Left lung (tissue), 10 donors: ENCODE measurements around the gene PACS2. TPM values are rescaled to one million over a fixed set of nuclear protein-coding genes. Genes with fewer than 3 reads are reported as not detected.
A peak's percentile ranks its signal among the peaks of the same experiment; 100 is the strongest.

Experiments
- ATAC-seq: fragments of 200-7000 bp; cut with Tn5 transposase; one replicate; pipeline ENCODE4 v1.9.1; 2020; ENCODE audit warnings: moderate library complexity
- DNase-seq, 4 donors: peaks; one replicate each; pipeline ENCODE4 v3.0.0-alpha.2; 2013 to 2020
- H3K27ac ChIP-seq, 2 donors: fragments of 200-600 bp; sonication (generic) in 1 of 2; one replicate each; pipeline versions ENCODE4 v1.5.0 to v1.8.0; 2020 to 2021
- H3K27me3 ChIP-seq, 2 donors: fragments of 200-600 bp; sonication (generic) in 1 of 2; one replicate each; pipeline versions ENCODE4 v1.5.0 to v1.8.0; 2020 to 2021
- H3K36me3 ChIP-seq, 2 donors: fragments of 200-600 bp; sonication (generic) in 1 of 2; one replicate each; pipeline versions ENCODE4 v1.5.0 to v1.8.0; 2020 to 2021
- H3K4me1 ChIP-seq, 2 donors: fragments of 200-600 bp; one replicate each; pipeline ENCODE4 v1.8.0; 2021
- H3K4me3 ChIP-seq, 2 donors: fragments of 200-600 bp; sonication (generic) in 1 of 2; one replicate each; pipeline versions ENCODE4 v1.5.0 to v1.8.0; 2020 to 2021; ENCODE audit warnings: mild to moderate bottlenecking in 1 of 2
- H3K9me3 ChIP-seq, 2 donors: fragments of 200-600 bp; sonication (generic) in 1 of 2; one replicate each; pipeline versions ENCODE4 v1.5.0 to v1.8.0; 2020 to 2021
- CTCF ChIP-seq, 2 donors: fragments of 200-600 bp; sonication (generic) in 1 of 2; IDR thresholded peaks; one replicate each; pipeline versions ENCODE4 v1.5.0 to v1.8.0; 2021; ENCODE audit warnings: antibody characterized with exemption in 2 of 2
- intact Hi-C, 2 donors: fragments of 100-400 bp; cut with DNase I; formaldehyde crosslinking; loops; one replicate each; pipeline versions ENCODE4 v1.11.2 to v1.14.2; 2022
- polyA plus RNA-seq, 6 donors: library from polyadenylated mRNA; unstranded; fragments of 120-200 nt; gene quantifications; one replicate each; pipeline ENCODE4 v1.2.1, GENCODE V29; 2013; ENCODE audit not compliant: insufficient read length in 6 of 6
- total RNA-seq, 2 donors: library from RNA; stranded (reverse); fragmentation: NEBNext Ultra II Directional; extraction: Animal tissue kit (Norgen Biotek cat#: 25700); gene quantifications; one replicate each; pipeline ENCODE4 v1.2.1, GENCODE V29; 2021
- donor health status: DM: no; HTN: yes; CAD: no.
- donor health status: DM: no; HTN: no; CAD: no.

Gene PACS2
- total and polyA plus RNA-seq, 8 donors, result 64.6 to 99.3 (median 75.4) TPM

GRCh38 chr14:105337966-105338741 lies 23.6 kb downstream of the PACS2 start:
- DNase-seq, result peak in 1 of 4 donors; percentile 72
- TF ChIP-seq CTCF (IDR thresholded peaks at IDR 0.05), result no peak
- Histone ChIP-seq H3K9me3 (no peaks in the 10 kb centered on the region), H3K36me3 (no peaks in the 10 kb centered on the region), H3K4me3 (no peak overlapping the region), H3K27ac (no peak overlapping the region), H3K27me3 (no peaks in the 10 kb centered on the region), H3K4me1 (peaks cover 7 to 17% of the 10 kb centered on the region in 2 donors)
- ATAC-seq, result peak; percentile 60
- intact Hi-C loops, result no loop called here

GRCh38 chr14:105340821-105341733 lies 26.5 kb downstream of the PACS2 start:
- H3K36me3 ChIP-seq, result no peaks in the 10 kb centered on the region
- H3K4me1 ChIP-seq, result peaks cover 7 to 17% of the 10 kb centered on the region in 2 donors
- no peak for TF ChIP-seq CTCF (IDR thresholded peaks at IDR 0.05)
- intact Hi-C loops, result no loop called here
- DNase-seq (peak in 1 of 4 donors; percentile 67), ATAC-seq (no peak)
- H3K27me3 ChIP-seq, result no peaks in the 10 kb centered on the region
- H3K27ac ChIP-seq, result no peak overlapping the region
- H3K9me3 ChIP-seq, result no peaks in the 10 kb centered on the region
- no peak overlapping the region for H3K4me3 ChIP-seq

- no peak overlapping the region for H3K4me3 ChIP-seq
- no peak overlapping the region for H3K27ac ChIP-seq
- no peaks in the 10 kb centered on the region for H3K9me3 ChIP-seq
- peaks cover 0 to 2% of the 10 kb centered on the region in 2 donors for H3K36me3 ChIP-seq
- intact Hi-C loops, result no loop called here
- TF ChIP-seq CTCF (IDR thresholded peaks at IDR 0.05), result no peak
- no peaks in the 10 kb centered on the region for H3K27me3 ChIP-seq
- ATAC-seq, result no peak
- H3K4me1 ChIP-seq, result peaks cover 0 to 7% of the 10 kb centered on the region in 2 donors
- peak in 2 of 4 donors; percentile 18 to 52 for DNase-seq
Measured at GRCh38 chr14:105343194-105343593, 28.6 kb downstream of the PACS2 start.

GRCh38 chr14:105346200-105346533 lies 31.6 kb downstream of the PACS2 start:
- Histone ChIP-seq H3K9me3 (no peaks in the 10 kb centered on the region), H3K27me3 (no peaks in the 10 kb centered on the region), H3K4me3 (no peak overlapping the region), H3K36me3 (peaks cover 0 to 22% of the 10 kb centered on the region in 2 donors), H3K27ac (no peak overlapping the region), H3K4me1 (no peaks in the 10 kb centered on the region)
- intact Hi-C loops, result no loop called here
- no peak for DNase-seq
- ATAC-seq, result no peak
- no peak for TF ChIP-seq CTCF (IDR thresholded peaks at IDR 0.05)
